ENCODE measurements around the gene PDGFB. TPM values are rescaled to one million over a fixed set of nuclear protein-coding genes. Genes with fewer than 3 reads are reported as not detected.

Gene PDGFB
- total RNA-seq, 2 experiments from 2014 or later, result 0.45 to 0.69 TPM

GRCh38 chr22:39214383-39215069 lies 30.3 kb downstream of the PDGFB start:
- ChIA-PET POLR2A (interaction anchor here (1.9 kb wide), 1 partner anchor 105 kb away, joined by 13 read pairs; the partner anchor contains the start of gene RPL3), CTCF (interaction anchor here (1.2 to 1.3 kb wide), 2 partner anchors 7 to 44 kb away, joined by 5 read pairs; no protein-coding TSS in a partner anchor)
- Mint-ChIP-seq H3K36me3 (ENCODE audit: low read depth) (no peaks in the 10 kb centered on the region), H3K4me1 (ENCODE audit: low read depth) (peaks cover 4% of the 10 kb centered on the region), H3K27ac (no peak overlapping the region), H3K4me3 (no peak overlapping the region), H3K27me3 (peaks cover 23% of the 10 kb centered on the region), H3K9me3 (no peaks in the 10 kb centered on the region)
- Histone ChIP-seq H3K27ac (ENCODE audit: low read depth in 1 of 2, low read length in 2 of 2) (no peak overlapping the region), H3K36me3 (ENCODE audit: insufficient read depth, low read length) (no peaks in the 10 kb centered on the region), H3K9me3 (ENCODE audit: control insufficient read depth in 1 of 2, insufficient read depth in 1 of 2, low read length in 2 of 2) (no peaks in the 10 kb centered on the region), H3K27me3 (ENCODE audit: control insufficient read depth in 1 of 2, insufficient read depth in 2 of 2, low read length in 2 of 2) (peaks cover 5 to 14% of the 10 kb centered on the region in 2 experiments), H3K4me1 (ENCODE audit: insufficient read depth, low read length) (no peaks in the 10 kb centered on the region), H3K4me3 (ENCODE audit: low read length) (no peak overlapping the region)
- TF ChIP-seq, protein P1, sequence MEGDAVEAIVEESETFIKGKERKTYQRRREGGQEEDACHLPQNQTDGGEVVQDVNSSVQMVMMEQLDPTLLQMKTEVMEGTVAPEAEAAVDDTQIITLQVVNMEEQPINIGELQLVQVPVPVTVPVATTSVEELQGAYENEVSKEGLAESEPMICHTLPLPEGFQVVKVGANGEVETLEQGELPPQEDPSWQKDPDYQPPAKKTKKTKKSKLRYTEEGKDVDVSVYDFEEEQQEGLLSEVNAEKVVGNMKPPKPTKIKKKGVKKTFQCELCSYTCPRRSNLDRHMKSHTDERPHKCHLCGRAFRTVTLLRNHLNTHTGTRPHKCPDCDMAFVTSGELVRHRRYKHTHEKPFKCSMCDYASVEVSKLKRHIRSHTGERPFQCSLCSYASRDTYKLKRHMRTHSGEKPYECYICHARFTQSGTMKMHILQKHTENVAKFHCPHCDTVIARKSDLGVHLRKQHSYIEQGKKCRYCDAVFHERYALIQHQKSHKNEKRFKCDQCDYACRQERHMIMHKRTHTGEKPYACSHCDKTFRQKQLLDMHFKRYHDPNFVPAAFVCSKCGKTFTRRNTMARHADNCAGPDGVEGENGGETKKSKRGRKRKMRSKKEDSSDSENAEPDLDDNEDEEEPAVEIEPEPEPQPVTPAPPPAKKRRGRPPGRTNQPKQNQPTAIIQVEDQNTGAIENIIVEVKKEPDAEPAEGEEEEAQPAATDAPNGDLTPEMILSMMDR (IDR thresholded peaks at IDR 0.05), result no peak
- DNase-seq (no peak), ATAC-seq (ENCODE audit: poor library complexity) (no peak)
- intact Hi-C loops (cut with DNase I, micrococcal nuclease), result loop anchor here (2.0 to 5.0 kb wide), 2 partner anchors 93 to 96 kb away; no protein-coding TSS in a partner anchor

DNA sequence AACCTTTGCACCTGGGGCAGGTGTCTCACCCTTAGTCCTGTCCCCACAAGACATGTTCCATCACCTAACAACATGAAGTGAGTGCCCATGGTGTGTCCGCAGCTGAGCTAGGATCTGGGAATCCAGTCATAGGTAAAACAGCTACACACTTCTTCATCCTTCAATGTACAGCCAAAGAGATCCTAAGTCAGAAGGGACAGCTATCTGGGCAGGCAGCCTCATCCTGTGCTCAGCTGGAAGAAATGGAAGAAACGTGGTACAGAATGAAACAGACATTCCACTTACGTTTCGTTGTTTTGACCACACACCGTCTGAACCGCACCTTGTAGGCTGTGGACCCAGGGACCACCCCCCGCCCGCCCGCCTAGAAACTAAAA lies 30.8 kb downstream of the PDGFB start:
- no peak overlapping the region for H3K27ac ChIP-seq (ENCODE audit: low read depth in 1 of 2, low read length in 2 of 2)
- H3K36me3 Mint-ChIP-seq (ENCODE audit: low read depth), result no peaks in the 10 kb centered on the region
- ChIA-PET POLR2A (interaction anchor here (1.9 kb wide), 1 partner anchor 105 kb away, joined by 13 read pairs; the partner anchor contains the start of gene RPL3), CTCF (no interaction called here)
- H3K9me3 Mint-ChIP-seq, result no peaks in the 10 kb centered on the region
- no peaks in the 10 kb centered on the region for H3K4me1 ChIP-seq (ENCODE audit: insufficient read depth, low read length)
- intact Hi-C loops (cut with DNase I, micrococcal nuclease), result loop anchor here in 1 of 2 experiments (2.0 kb wide), 1 partner anchor 97 kb away; no protein-coding TSS in a partner anchor
- no peaks in the 10 kb centered on the region for H3K36me3 ChIP-seq (ENCODE audit: insufficient read depth, low read length)
- H3K4me1 Mint-ChIP-seq (ENCODE audit: low read depth), result peaks cover 4% of the 10 kb centered on the region
- no peak for DNase-seq
- no peak overlapping the region for H3K27ac Mint-ChIP-seq
- TF ChIP-seq, protein P1 (IDR thresholded peaks at IDR 0.05), result no peak
- no peak overlapping the region for H3K4me3 ChIP-seq (ENCODE audit: low read length)
- H3K27me3 ChIP-seq (ENCODE audit: control insufficient read depth in 1 of 2, insufficient read depth in 2 of 2, low read length in 2 of 2), result peaks cover 5 to 14% of the 10 kb centered on the region in 2 experiments
- H3K27me3 Mint-ChIP-seq, result peaks cover 23% of the 10 kb centered on the region
- no peak for ATAC-seq (ENCODE audit: poor library complexity)
- H3K9me3 ChIP-seq (ENCODE audit: control insufficient read depth in 1 of 2, insufficient read depth in 1 of 2, low read length in 2 of 2), result no peaks in the 10 kb centered on the region
- H3K4me3 Mint-ChIP-seq, result no peak overlapping the region

DNA sequence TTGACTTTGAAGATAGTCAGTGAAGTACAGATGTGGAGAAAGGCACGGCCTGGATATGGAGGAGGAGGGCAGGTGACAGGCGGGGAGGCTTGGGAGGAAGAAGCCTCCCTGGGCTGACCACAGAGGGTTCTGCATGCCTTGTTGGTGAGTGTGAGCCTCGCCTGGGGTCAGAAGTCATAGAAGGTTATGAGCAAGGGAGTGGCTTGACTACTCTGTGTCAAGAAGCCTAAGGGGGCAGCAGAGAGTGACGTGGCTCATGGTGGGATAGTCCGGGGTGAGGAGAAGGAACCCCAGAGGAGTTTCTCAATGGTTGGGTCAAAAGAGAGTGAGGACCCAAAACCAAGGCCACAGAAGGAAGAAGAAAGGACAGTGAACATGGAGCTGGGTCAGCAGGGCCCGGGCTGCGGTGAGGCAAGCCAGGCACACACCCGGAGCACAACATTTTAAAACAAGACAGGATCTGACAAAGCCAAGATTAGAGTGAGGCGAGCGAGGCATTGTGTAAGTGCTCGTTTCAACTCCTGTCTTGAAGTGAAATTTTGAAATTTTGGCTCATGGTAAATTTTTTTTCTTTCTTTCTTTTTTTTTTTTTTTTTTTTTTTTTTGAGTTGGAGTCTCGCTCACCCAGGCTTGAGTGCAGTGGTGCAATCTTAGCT lies 31.9 kb downstream of the PDGFB start:
- peaks cover 20% of the 10 kb centered on the region for H3K27me3 Mint-ChIP-seq
- H3K4me3 Mint-ChIP-seq, result no peak overlapping the region
- peaks cover 5 to 14% of the 10 kb centered on the region in 2 experiments for H3K27me3 ChIP-seq (ENCODE audit: control insufficient read depth in 1 of 2, insufficient read depth in 2 of 2, low read length in 2 of 2)
- no peak overlapping the region for H3K27ac ChIP-seq (ENCODE audit: low read depth in 1 of 2, low read length in 2 of 2)
- H3K36me3 Mint-ChIP-seq (ENCODE audit: low read depth), result no peaks in the 10 kb centered on the region
- no peak overlapping the region for H3K4me3 ChIP-seq (ENCODE audit: low read length)
- CTCF ChIA-PET, result interaction anchor here (0.7 kb wide), 1 partner anchor 98 kb away, joined by 4 read pairs; no protein-coding TSS in a partner anchor
- DNase-seq (no peak), ATAC-seq (ENCODE audit: poor library complexity) (no peak)
- no peaks in the 10 kb centered on the region for H3K36me3 ChIP-seq (ENCODE audit: insufficient read depth, low read length)
- H3K4me1 Mint-ChIP-seq (ENCODE audit: low read depth), result peaks cover 11% of the 10 kb centered on the region
- no peaks in the 10 kb centered on the region for H3K9me3 ChIP-seq (ENCODE audit: control insufficient read depth in 1 of 2, insufficient read depth in 1 of 2, low read length in 2 of 2)
- TF ChIP-seq, protein P1 (IDR thresholded peaks at IDR 0.05), result no peak
- no peaks in the 10 kb centered on the region for H3K4me1 ChIP-seq (ENCODE audit: insufficient read depth, low read length)
- intact Hi-C loops (cut with DNase I, micrococcal nuclease), result no loop called here
- no peaks in the 10 kb centered on the region for H3K9me3 Mint-ChIP-seq
- POLR2A ChIA-PET, result no interaction called here
- no peak overlapping the region for H3K27ac Mint-ChIP-seq

All from CD4-positive, alpha-beta T cell (primary cell).